Stomach smooth muscle (tissue), 2 donors: ENCODE results near the gene DTX2.
"Not testable (repeated sequence)": the region's sequence is repeated elsewhere in the genome, so short reads cannot be mapped to it uniquely, and the experiment has no call there.

Experiments used
- H3K27ac ChIP-seq: one replicate; pipeline ENCODE4 v1.7.0; 2013; ENCODE audit warnings: mild to moderate bottlenecking, low read length, inconsistent platforms
- H3K27me3 ChIP-seq, 2 donors: one replicate each; pipeline ENCODE4 v1.7.0; 2013; ENCODE audit warnings: low read length in 2 of 2; ENCODE audit not compliant: insufficient read depth in 2 of 2, control insufficient read depth in 1 of 2
- H3K36me3 ChIP-seq, 2 donors: one replicate each; pipeline ENCODE4 v1.7.0; 2013; ENCODE audit warnings: low read length in 2 of 2; ENCODE audit not compliant: control insufficient read depth in 2 of 2, insufficient read depth in 2 of 2
- H3K4me1 ChIP-seq: one replicate; pipeline ENCODE4 v1.7.0; 2013; ENCODE audit warnings: low read length; ENCODE audit not compliant: control insufficient read depth, insufficient read depth
- H3K4me3 ChIP-seq, 2 donors: one replicate each; pipeline ENCODE4 v1.7.0; 2013; ENCODE audit warnings: low read length in 2 of 2
- H3K9ac ChIP-seq, 2 donors: one replicate each; pipeline ENCODE4 v1.7.0; 2013; ENCODE audit warnings: low read length in 2 of 2, mild to moderate bottlenecking in 1 of 2
- H3K9me3 ChIP-seq, 2 donors: one replicate each; pipeline ENCODE4 v1.7.0; 2013; ENCODE audit warnings: low read length in 2 of 2; ENCODE audit not compliant: control insufficient read depth in 2 of 2
- donor health status: healthy.
- donor health status: Pancreatic carcinoma.

Gene DTX2

GRCh38 chr7:76476742-76477474 lies 15.4 kb downstream of the DTX2 start:
- not testable (repeated sequence) for H3K4me1 ChIP-seq, H3K27ac ChIP-seq, H3K36me3 ChIP-seq, H3K9ac ChIP-seq, H3K4me3 ChIP-seq, H3K9me3 ChIP-seq, H3K27me3 ChIP-seq

GRCh38 chr7:76479628-76480027 lies 18.1 kb downstream of the DTX2 start:
- not testable (repeated sequence) for H3K27ac ChIP-seq, H3K9me3 ChIP-seq, H3K27me3 ChIP-seq

DNA sequence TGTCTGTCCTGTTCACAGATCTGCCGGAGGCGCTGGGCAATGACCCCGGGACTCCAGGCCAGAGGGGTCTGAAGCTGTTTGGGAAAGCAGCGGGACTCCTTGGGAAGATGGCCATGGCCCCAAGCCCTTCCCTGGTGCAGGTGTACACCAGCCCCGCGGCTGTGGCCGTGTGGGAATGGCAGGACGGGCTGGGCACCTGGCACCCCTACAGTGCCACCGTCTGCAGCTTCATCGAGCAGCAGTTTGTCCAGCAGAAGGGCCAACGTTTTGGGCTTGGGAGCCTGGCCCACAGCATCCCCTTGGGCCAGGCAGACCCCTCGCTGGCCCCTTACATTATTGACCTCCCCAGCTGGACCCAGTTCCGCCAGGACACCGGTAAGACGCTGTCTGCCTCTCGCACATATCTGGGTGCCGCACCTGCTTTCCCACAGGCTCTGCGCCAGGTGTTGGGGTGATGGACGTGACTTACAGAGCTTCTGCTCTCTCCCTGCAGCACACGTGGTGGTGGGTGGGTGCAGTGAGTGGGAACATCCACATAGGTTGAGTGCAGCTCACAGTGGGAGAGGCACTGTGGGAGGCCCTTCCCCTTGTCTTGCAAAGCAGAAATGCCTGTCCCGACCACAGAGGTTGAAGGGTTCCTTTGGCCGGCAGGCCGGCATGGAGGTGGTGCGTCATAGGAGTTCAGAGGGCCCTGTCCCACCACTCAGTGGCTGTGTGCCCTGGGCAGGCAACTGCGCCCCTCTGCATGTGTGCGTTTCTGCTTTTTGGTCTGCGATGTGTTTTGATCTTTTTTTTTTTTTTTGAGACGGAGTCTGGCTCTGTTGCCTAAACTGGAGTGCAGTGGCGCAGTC lies 19.1 kb downstream of the DTX2 start:
- not testable (repeated sequence) for H3K36me3 ChIP-seq, H3K27ac ChIP-seq, H3K4me1 ChIP-seq

More at GRCh38 chr7:76479628-76480027, 18.1 kb downstream of the DTX2 start:
- not testable (repeated sequence) for H3K9ac ChIP-seq, H3K36me3 ChIP-seq, H3K4me1 ChIP-seq, H3K4me3 ChIP-seq

DNA sequence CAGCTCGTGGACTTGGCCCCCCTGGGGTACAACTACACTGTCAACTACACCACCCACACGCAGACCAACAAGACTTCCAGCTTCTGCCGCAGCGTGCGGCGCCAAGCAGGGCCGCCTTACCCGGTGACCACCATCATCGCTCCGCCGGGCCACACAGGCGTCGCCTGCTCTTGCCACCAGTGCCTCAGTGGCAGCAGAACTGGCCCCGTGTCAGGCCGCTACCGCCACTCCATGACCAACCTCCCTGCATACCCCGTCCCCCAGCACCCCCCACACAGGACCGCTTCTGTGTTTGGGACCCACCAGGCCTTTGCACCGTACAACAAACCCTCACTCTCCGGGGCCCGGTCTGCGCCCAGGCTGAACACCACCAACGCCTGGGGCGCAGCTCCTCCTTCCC lies 21.2 kb downstream of the DTX2 start:
- H3K4me3 ChIP-seq, H3K9me3 ChIP-seq, H3K36me3 ChIP-seq, H3K4me1 ChIP-seq, H3K27ac ChIP-seq, H3K27me3 ChIP-seq, H3K9ac ChIP-seq: not testable (repeated sequence)

More for the DNA sequence above, 19.1 kb downstream of the DTX2 start:
- H3K9ac ChIP-seq, H3K4me3 ChIP-seq, H3K9me3 ChIP-seq, H3K27me3 ChIP-seq: not testable (repeated sequence)

DNA sequence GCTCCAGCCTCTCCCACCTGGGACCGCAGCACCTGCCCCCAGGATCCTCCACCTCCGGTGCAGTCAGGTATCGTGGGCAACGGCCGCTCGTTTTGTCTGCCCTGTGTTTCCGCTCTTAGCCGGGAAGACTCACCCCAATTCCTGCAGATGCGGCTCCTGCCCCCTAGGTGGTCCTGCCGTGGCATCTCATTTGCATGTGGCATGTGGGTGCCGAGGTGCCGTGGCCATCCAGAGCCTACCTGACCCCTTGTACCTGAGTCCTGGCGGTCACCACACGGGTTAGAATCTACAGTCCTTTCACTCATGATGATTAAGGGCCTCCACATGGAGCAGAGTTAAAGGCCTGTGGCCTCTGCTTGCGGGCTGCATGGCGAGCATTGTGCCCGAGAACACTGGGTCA lies 21.6 kb downstream of the DTX2 start:
- not testable (repeated sequence) for H3K4me1 ChIP-seq, H3K27me3 ChIP-seq, H3K27ac ChIP-seq, H3K36me3 ChIP-seq, H3K9me3 ChIP-seq, H3K4me3 ChIP-seq, H3K9ac ChIP-seq

GRCh38 chr7:76484456-76484855 lies 22.9 kb downstream of the DTX2 start:
- not testable (repeated sequence) for H3K36me3 ChIP-seq, H3K9ac ChIP-seq

DNA sequence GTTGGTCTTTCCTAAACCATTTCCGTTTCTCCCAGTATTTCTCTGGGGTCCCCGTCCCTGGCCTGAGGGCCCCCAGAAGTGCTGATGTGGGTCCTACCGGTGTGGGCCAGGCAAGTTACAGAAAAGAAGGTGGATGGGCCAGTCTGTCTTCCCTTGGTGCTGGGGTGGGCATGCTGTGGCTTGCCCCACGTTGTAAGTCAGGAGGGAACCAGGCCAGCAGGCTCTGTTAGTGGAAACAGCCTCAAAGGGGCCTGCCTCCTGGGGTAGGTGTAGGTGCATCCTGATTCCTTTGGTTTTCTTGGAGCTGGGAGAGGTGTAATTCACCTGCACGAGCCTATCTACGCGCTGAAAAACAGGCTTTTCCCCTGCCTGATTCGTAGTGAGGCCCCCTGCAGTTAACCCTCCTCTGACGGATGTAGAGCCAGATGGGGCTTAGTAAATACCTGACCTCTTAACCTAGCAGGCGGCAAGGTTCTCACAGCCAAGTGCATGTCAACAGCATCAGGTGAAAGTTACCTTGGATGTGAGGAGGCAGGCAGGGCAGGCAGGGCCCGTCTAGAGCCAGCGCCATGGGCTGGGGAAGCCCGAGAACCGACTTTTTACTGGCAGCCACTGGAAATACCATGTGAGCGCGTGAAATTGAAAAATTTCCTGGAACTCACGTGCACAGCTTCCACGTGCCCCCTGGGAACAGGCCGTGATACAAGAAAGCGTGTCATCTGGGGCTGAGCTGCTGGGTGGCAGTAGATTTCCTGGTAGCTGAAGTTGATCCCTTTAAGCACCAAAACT lies 24.5 kb downstream of the DTX2 start:
- H3K27ac ChIP-seq, H3K9ac ChIP-seq, H3K4me3 ChIP-seq, H3K9me3 ChIP-seq, H3K4me1 ChIP-seq, H3K36me3 ChIP-seq, H3K27me3 ChIP-seq: not testable (repeated sequence)

More at GRCh38 chr7:76484456-76484855, 22.9 kb downstream of the DTX2 start:
- H3K27me3 ChIP-seq, H3K9me3 ChIP-seq, H3K27ac ChIP-seq, H3K4me3 ChIP-seq, H3K4me1 ChIP-seq: not testable (repeated sequence)

GRCh38 chr7:76486618-76487017 lies 25.1 kb downstream of the DTX2 start:
- not testable (repeated sequence) for H3K9ac ChIP-seq, H3K9me3 ChIP-seq, H3K4me1 ChIP-seq, H3K27me3 ChIP-seq, H3K36me3 ChIP-seq, H3K4me3 ChIP-seq, H3K27ac ChIP-seq

DNA sequence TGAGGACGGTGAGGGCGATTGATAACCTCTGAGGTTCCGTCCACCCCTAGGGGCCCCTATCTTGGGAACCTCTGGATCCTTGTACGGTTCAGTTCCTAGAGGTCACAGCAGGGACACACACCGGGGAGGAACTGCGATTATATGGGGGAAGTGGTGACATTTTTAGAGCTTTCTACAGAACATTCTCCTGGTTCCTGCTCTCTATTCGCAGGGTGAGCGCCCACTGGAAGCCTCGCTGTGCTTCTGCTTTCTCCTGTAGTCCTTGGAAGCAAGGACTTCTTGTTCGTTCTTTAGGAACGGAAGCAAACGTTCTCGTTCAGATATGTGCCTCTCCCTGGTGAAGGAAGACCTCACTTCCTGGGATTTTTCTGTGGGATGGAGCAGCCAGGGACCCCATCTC lies 26.5 kb downstream of the DTX2 start:
- H3K27me3 ChIP-seq, H3K36me3 ChIP-seq, H3K4me3 ChIP-seq, H3K9ac ChIP-seq, H3K9me3 ChIP-seq, H3K27ac ChIP-seq, H3K4me1 ChIP-seq: not testable (repeated sequence)

DNA sequence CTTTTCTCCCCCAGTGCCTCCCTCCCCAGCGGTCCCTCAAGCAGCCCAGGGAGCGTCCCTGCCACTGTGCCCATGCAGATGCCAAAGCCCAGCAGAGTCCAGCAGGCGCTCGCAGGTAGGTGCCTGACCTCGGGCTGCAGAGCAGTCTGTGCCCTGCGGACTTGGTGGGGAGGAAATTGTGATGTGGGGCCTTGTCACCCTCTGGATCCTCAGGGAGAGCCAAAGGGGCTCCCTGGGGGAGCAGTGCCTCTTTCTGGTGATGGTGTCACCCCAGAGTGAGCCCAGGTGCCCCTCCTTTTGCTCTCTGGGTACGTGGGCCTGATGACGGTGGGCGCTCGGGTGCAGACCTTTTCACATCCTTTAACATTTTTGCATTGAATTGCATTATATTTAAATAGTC lies 30.6 kb downstream of the DTX2 start:
- H3K36me3 ChIP-seq, H3K27me3 ChIP-seq, H3K4me1 ChIP-seq, H3K4me3 ChIP-seq, H3K9me3 ChIP-seq, H3K9ac ChIP-seq, H3K27ac ChIP-seq: not testable (repeated sequence)
